Left colon (tissue), 2 donors: ENCODE results near the gene CD55. TPM values are rescaled to one million over a fixed set of nuclear protein-coding genes. Genes with fewer than 3 reads are reported as not detected.
"Not testable (repeated sequence)": the region's sequence is repeated elsewhere in the genome, so short reads cannot be mapped to it uniquely, and the experiment has no call there.

Experiments used
- ATAC-seq: fragments of 200-7000 bp; cut with Tn5 transposase; one replicate; pipeline ENCODE4 v1.9.1; 2020; ENCODE audit warnings: mild to moderate bottlenecking, moderate library complexity
- DNase-seq, 2 donors: peaks; one replicate each; pipeline ENCODE4 v3.0.0-alpha.2; 2020
- intact Hi-C, 2 donors: fragments of 100-400 bp; cut with DNase I in 1 of 2; cut with micrococcal nuclease in 1 of 2; formaldehyde crosslinking; loops; one replicate each; pipeline versions ENCODE4 v1.11.2 to v1.14.0; 2022; cut with DNase I, micrococcal nuclease
- total RNA-seq, 2 donors: library from RNA; stranded (reverse); fragmentation: NEBNext Ultra II Directional; extraction: Animal tissue kit (Norgen Biotek cat#: 25700); gene quantifications; one replicate each; pipeline ENCODE4 v1.2.1, GENCODE V29; 2021
- donor health status: DM: no; HTN: no; CAD: no.
- donor health status: DM: yes; HTN: yes; CAD: no.

The CD55 gene
- total RNA-seq, 2 donors from 2014 or later, result 44.0 to 75.4 TPM

- ATAC-seq (no peak), DNase-seq (no peak)
- intact Hi-C loops, result no loop called here
Observed at GRCh38 chr1:207302618-207303393, 18.7 kb upstream of the CD55 start.

- DNase-seq, result no peak
Observed at GRCh38 chr1:207304710-207305488, 16.6 kb upstream of the CD55 start.

GRCh38 chr1:207305489-207305873, 16.0 kb upstream of the CD55 start:
- intact Hi-C loops, result no loop called here
- no peak for ATAC-seq
- no peak for DNase-seq

More at GRCh38 chr1:207304710-207305488, 16.6 kb upstream of the CD55 start:
- intact Hi-C loops, result no loop called here
- peak; percentile 39 for ATAC-seq

- no peak for DNase-seq
- intact Hi-C loops, result no loop called here
- ATAC-seq, result no peak
Observed at GRCh38 chr1:207306023-207306422, 15.5 kb upstream of the CD55 start.

- no peak for DNase-seq
- no peak for ATAC-seq
- intact Hi-C loops, result no loop called here
Observed at GRCh38 chr1:207306603-207307002, 14.9 kb upstream of the CD55 start.

- ATAC-seq (no peak), DNase-seq (no peak)
- intact Hi-C loops, result no loop called here
Observed at GRCh38 chr1:207308451-207309190, 12.9 kb upstream of the CD55 start.

DNA sequence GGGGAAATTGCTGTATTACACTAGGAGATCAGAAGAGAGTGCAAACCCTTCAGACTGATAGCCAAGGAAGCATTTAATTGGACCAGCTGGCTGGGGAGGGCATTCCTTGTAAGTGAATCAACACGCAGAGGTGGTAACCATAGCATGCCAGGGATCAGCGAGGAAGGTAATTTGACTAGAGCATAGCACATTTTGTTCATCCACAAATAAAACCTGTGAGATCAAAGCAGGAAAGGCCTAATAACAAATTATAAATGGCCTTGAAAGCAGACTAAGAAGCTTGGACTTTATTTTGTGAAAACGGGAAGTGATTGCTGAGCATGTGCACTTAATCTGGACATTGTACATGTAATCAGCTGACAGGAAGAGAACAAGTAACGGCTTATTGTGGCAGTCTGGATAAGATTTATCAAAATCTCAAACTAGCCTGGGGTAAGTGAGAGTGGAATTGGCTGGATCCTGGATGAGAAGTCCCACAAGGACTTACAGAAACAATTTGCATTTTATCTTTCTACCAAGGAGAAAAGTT, 11.7 kb upstream of the CD55 start:
- DNase-seq (peak; percentile 24 to 31), ATAC-seq (peak; percentile 91)
- intact Hi-C loops, result no loop called here

- intact Hi-C loops, result no loop called here
- ATAC-seq (no peak), DNase-seq (no peak)
Observed at GRCh38 chr1:207311888-207312603, 9.4 kb upstream of the CD55 start.

GRCh38 chr1:207312604-207312920, 8.9 kb upstream of the CD55 start:
- intact Hi-C loops, result no loop called here
- ATAC-seq (no peak), DNase-seq (no peak)

- ATAC-seq, result no peak
- no peak for DNase-seq
- intact Hi-C loops, result no loop called here
Observed at GRCh38 chr1:207313131-207313530, 8.3 kb upstream of the CD55 start.

DNA sequence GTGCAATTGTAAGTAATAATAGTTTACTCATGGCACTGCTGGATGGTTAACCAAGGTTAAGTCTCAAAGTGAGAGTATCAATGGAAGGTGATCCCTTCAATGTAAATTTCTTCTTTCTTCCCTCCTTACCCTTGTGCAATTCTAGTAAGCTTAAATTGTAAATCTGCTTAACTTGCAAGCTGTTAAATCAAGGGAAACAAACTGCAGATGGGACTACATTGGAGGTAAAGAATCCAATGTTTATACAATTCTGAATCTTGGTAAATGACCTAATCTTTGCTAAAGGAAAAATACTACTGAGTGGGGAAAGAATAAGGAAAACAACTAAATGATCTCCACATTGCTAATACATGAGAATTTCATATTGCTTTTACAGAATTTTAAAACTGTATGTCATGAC, 6.7 kb upstream of the CD55 start:
- intact Hi-C loops, result no loop called here
- DNase-seq, result no peak
- ATAC-seq, result no peak

- intact Hi-C loops, result no loop called here
- ATAC-seq, result no peak
- DNase-seq, result no peak
Observed at GRCh38 chr1:207315435-207315834, 6.0 kb upstream of the CD55 start.

DNA sequence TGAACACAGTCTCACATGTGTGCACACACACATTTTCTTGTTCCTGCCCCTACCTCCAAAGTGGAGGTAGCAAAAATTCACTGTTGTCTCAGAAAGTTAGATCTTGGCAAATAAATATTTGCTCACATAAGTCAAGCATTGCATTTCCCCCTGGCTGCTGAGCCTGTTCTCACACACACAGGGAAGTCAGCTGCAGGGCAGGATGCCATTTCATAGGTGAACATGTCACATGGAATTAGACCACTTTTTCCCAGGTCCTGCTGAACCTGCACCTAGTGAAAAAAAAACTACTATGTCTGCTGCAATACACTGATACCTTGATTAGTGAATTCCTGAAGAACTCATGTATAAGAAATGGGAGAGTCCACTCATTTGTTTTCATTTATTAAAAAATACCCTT, 5.3 kb upstream of the CD55 start:
- intact Hi-C loops, result no loop called here
- peak; percentile 23 for ATAC-seq
- DNase-seq, result peak; percentile 21 to 40

- ATAC-seq, result no peak
Observed at GRCh38 chr1:207316622-207317391, 4.7 kb upstream of the CD55 start.

DNA sequence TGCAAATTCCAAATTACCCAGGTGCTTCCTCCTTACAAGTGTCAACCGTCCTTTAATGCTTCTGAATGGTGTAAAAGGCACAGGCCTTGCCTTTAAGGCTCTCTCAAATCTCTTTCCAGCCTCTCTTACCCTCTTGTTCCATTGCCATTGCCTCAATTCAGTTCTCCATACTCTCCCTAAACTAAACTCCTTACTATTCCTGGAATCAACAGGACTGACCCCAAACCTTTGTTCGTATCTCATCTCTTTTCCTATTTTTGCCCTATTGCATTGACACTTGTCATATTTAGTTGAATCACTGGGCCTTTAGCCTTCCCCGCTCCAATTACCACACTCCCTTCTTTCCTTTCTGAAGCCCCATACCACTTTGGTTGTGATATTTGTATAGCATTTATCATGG, 3.9 kb upstream of the CD55 start:
- intact Hi-C loops, result no loop called here
- no peak for ATAC-seq
- no peak for DNase-seq

More at GRCh38 chr1:207316622-207317391, 4.7 kb upstream of the CD55 start:
- peak; percentile 18 to 58 for DNase-seq
- intact Hi-C loops, result no loop called here

DNA sequence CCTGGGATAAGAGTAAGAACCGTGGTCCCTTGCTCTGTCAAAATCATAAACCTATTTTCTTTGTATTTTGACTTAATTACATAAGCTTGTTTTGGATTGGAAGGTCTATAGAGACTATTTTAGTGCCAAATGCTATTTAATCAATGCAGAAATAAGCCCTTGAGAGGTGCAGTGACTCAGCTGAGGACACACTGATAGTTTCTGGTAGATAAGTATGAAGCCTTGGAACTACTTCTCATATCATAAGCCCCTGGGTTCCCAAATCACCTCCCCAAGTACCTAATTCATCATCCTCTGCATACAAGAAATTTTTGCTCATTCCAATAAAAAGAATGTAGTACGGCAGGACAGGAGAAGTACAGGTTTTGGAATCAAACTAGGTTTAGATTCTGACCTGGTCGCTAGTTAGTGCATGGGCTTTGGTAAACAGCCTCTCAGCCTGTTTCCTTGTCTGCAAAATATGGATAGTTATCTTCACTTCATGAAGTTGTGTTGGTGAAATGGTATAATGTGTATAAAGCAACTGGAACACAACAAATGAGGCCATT, 3.3 kb upstream of the CD55 start:
- DNase-seq (no peak), ATAC-seq (no peak)
- intact Hi-C loops, result no loop called here

- no peak for ATAC-seq
- no peak for DNase-seq
- intact Hi-C loops, result no loop called here
Observed at GRCh38 chr1:207319199-207319598, 2.3 kb upstream of the CD55 start.

- intact Hi-C loops, DNase-seq: not testable (repeated sequence)
Observed at GRCh38 chr1:207320105-207320504, 1.4 kb upstream of the CD55 start.

More at GRCh38 chr1:207320105-207320504, 1.4 kb upstream of the CD55 start:
- ATAC-seq, result not testable (repeated sequence)
